HG03571 (cell line): ENCODE measurements around the gene VAMP5.
"Not testable (repeated sequence)": the region's sequence is repeated elsewhere in the genome, so short reads cannot be mapped to it uniquely, and the experiment has no call there.

Experiments
- ATAC-seq: cut with Tn5 transposase; IDR thresholded peaks from one replicate; pipeline ENCODE4 v1.9.1; 2021; ENCODE audit not compliant: unreplicated experiment

The VAMP5 gene

GRCh38 chr2:85584354-85584856, at the start of gene VAMP5:
VAMP5 (plus strand) TSS chr2:85584431; CDS start chr2:85584491, 60 bp downstream.
- ATAC-seq = no peak

GRCh38 chr2:85534881-85535280, 49.4 kb upstream of the VAMP5 start:
- no peak for ATAC-seq

- ATAC-seq = no peak
Measured at GRCh38 chr2:85536479-85536878, 47.8 kb upstream of the VAMP5 start.

- ATAC-seq = no peak
Measured at GRCh38 chr2:85537600-85538506, 46.4 kb upstream of the VAMP5 start.

GRCh38 chr2:85538507-85539360, 45.5 kb upstream of the VAMP5 start, which contains the start of gene MAT2A:
MAT2A (plus strand) TSS chr2:85539168; CDS start chr2:85539288, 120 bp downstream.
- ATAC-seq = peak; percentile 78

GRCh38 chr2:85539361-85540132, 44.7 kb upstream of the VAMP5 start:
- ATAC-seq = peak; percentile 25

GRCh38 chr2:85540133-85540648, 44.0 kb upstream of the VAMP5 start:
- ATAC-seq = no peak

GRCh38 chr2:85541262-85541661, 43.0 kb upstream of the VAMP5 start:
- ATAC-seq = no peak

- ATAC-seq = no peak
Measured at GRCh38 chr2:85541753-85542457, 42.3 kb upstream of the VAMP5 start.

- ATAC-seq = no peak
Measured at GRCh38 chr2:85542777-85543176, 41.5 kb upstream of the VAMP5 start.

GRCh38 chr2:85544254-85544691, 40.0 kb upstream of the VAMP5 start:
- not testable (repeated sequence) for ATAC-seq

GRCh38 chr2:85544915-85545779, 39.1 kb upstream of the VAMP5 start:
- ATAC-seq = not testable (repeated sequence)

GRCh38 chr2:85545780-85546240, 38.4 kb upstream of the VAMP5 start:
- ATAC-seq = no peak

GRCh38 chr2:85547089-85547858, 37.0 kb upstream of the VAMP5 start:
- no peak for ATAC-seq

- no peak for ATAC-seq
Measured at GRCh38 chr2:85547859-85548607, 36.2 kb upstream of the VAMP5 start.

- no peak for ATAC-seq
Measured at GRCh38 chr2:85548608-85548900, 35.7 kb upstream of the VAMP5 start.

- ATAC-seq = no peak
Measured at GRCh38 chr2:85549095-85549494, 35.1 kb upstream of the VAMP5 start.
